NT2/D1 (cell line): ENCODE results near the gene VWA5B2.

Experiments used
- SUZ12 ChIP-seq: IDR thresholded peaks from 2 replicates; pipeline ENCODE4 v1.6.1; 2011; ENCODE audit not compliant: insufficient read length, insufficient read depth; ENCODE audit errors: extremely low read depth
- YY1 ChIP-seq: IDR thresholded peaks from 2 replicates; pipeline ENCODE4 v1.6.1; 2011; ENCODE audit not compliant: insufficient read length, insufficient read depth

- TF ChIP-seq SUZ12, result no peak
- TF ChIP-seq YY1, result no peak
Measured at GRCh38 chr3:184234224-184234623, 4.8 kb downstream of the VWA5B2 start.
